GM18498 (cell line): Measurements from ENCODE around the gene SYT15.
"Not testable (repeated sequence)": the region's sequence is repeated elsewhere in the genome, so short reads cannot be mapped to it uniquely, and the experiment has no call there.

Experiments
- ATAC-seq: cut with Tn5 transposase; IDR thresholded peaks from one replicate; pipeline ENCODE4 v1.9.1; 2021; ENCODE audit warnings: mild to moderate bottlenecking, moderate library complexity; ENCODE audit not compliant: unreplicated experiment

SYT15 gene

GRCh38 chr10:46585246-46585645 lies 6.3 kb downstream of the SYT15 start:
- ATAC-seq, result not testable (repeated sequence)

- not testable (repeated sequence) for ATAC-seq
Observed at GRCh38 chr10:46587546-46587945, 8.6 kb downstream of the SYT15 start.

GRCh38 chr10:46588221-46588620 lies 9.3 kb downstream of the SYT15 start:
- not testable (repeated sequence) for ATAC-seq

GRCh38 chr10:46589589-46589988 lies 10.7 kb downstream of the SYT15 start:
- ATAC-seq, result not testable (repeated sequence)

GRCh38 chr10:46591053-46591452 lies 12.1 kb downstream of the SYT15 start:
- ATAC-seq, result not testable (repeated sequence)

GRCh38 chr10:46593307-46593706 lies 14.4 kb downstream of the SYT15 start:
- not testable (repeated sequence) for ATAC-seq

- ATAC-seq, result not testable (repeated sequence)
Observed at GRCh38 chr10:46594453-46595063, 15.6 kb downstream of the SYT15 start.

- ATAC-seq, result not testable (repeated sequence)
Observed at GRCh38 chr10:46596570-46596969, 17.6 kb downstream of the SYT15 start.

GRCh38 chr10:46597616-46598246 lies 18.8 kb downstream of the SYT15 start:
- ATAC-seq, result peak; percentile 89

- not testable (repeated sequence) for ATAC-seq
Observed at GRCh38 chr10:46600516-46600915, 21.6 kb downstream of the SYT15 start.

- ATAC-seq, result not testable (repeated sequence)
Observed at GRCh38 chr10:46615540-46615939, 36.6 kb downstream of the SYT15 start.

GRCh38 chr10:46616227-46616626 lies 37.3 kb downstream of the SYT15 start:
- not testable (repeated sequence) for ATAC-seq

- not testable (repeated sequence) for ATAC-seq
Observed at GRCh38 chr10:46617134-46617533, 38.2 kb downstream of the SYT15 start.

GRCh38 chr10:46617913-46618312 lies 39.0 kb downstream of the SYT15 start:
- not testable (repeated sequence) for ATAC-seq

GRCh38 chr10:46623899-46624654 lies 45.1 kb downstream of the SYT15 start:
- not testable (repeated sequence) for ATAC-seq

GRCh38 chr10:46629805-46630204 lies 50.9 kb downstream of the SYT15 start:
- not testable (repeated sequence) for ATAC-seq

GRCh38 chr10:46630816-46631215 lies 51.9 kb downstream of the SYT15 start:
- not testable (repeated sequence) for ATAC-seq

GRCh38 chr10:46631683-46632082 lies 52.8 kb downstream of the SYT15 start:
- ATAC-seq, result not testable (repeated sequence)

- not testable (repeated sequence) for ATAC-seq
Observed at GRCh38 chr10:46634698-46635097, 55.8 kb downstream of the SYT15 start.

- ATAC-seq, result peak; percentile 89
Observed at GRCh38 chr10:46635364-46635959, 56.5 kb downstream of the SYT15 start.

- not testable (repeated sequence) for ATAC-seq
Observed at GRCh38 chr10:46640005-46640404, 61.1 kb downstream of the SYT15 start.
